Gastrocnemius medialis (tissue), 4 donors: ENCODE data around the gene GALP. TPM values are rescaled to one million over a fixed set of nuclear protein-coding genes. Genes with fewer than 3 reads are reported as not detected.
"Not testable (repeated sequence)": the region's sequence is repeated elsewhere in the genome, so short reads cannot be mapped to it uniquely, and the experiment has no call there.

ENCODE experiments used
- ATAC-seq, 2 donors: fragments of 150-250 bp; one replicate each; pipeline ENCODE4 v1.9.1; 2016
- DNase-seq, 2 donors: peaks; one replicate each; pipeline ENCODE4 v3.0.0-alpha.2; 2019
- H3K27ac ChIP-seq, 4 donors: fragments of 200-600 bp; sonication (generic); 1 replicate in 1 of 4; 2 replicates in 3 of 4; pipeline ENCODE4 v1.5.1; 2016 to 2018; ENCODE audit warnings: mild to moderate bottlenecking in 2 of 4, moderate library complexity in 1 of 4
- H3K27me3 ChIP-seq, 3 donors: fragments of 200-600 bp; sonication (generic) in 2 of 3; 1 replicate in 1 of 3; 2 replicates in 2 of 3; pipeline versions ENCODE4 v1.5.1 to v1.6.0; 2016 to 2019; ENCODE audit warnings: mild to moderate bottlenecking in 1 of 3, moderate library complexity in 1 of 3
- H3K36me3 ChIP-seq, 2 donors: fragments of 200-600 bp; sonication (generic) in 1 of 2; one replicate each; pipeline ENCODE4 v1.5.1; 2017 to 2018
- H3K4me1 ChIP-seq, 2 donors: fragments of 200-600 bp; sonication (generic) in 1 of 2; one replicate each; pipeline ENCODE4 v1.5.1; 2016 to 2017; ENCODE audit warnings: mild to moderate bottlenecking in 2 of 2
- H3K4me3 ChIP-seq, 4 donors: fragments of 200-600 bp; sonication (generic) in 3 of 4; 1 replicate in 1 of 4; 2 replicates in 3 of 4; pipeline ENCODE4 v1.5.1; 2016 to 2019; ENCODE audit warnings: mild to moderate bottlenecking in 2 of 4
- H3K9me3 ChIP-seq, 3 donors: fragments of 200-600 bp; sonication (generic) in 2 of 3; 1 replicate in 1 of 3; 2 replicates in 2 of 3; pipeline ENCODE4 v1.5.1; 2016 to 2019
- CTCF ChIP-seq, 5 experiments: fragments of 450-650 bp in 3 of 5; fragments of 200-600 bp in 2 of 5; sonication (generic) in 2 of 5; IDR thresholded peaks in 4 of 5; conservative IDR thresholded peaks in 1 of 5; 1 replicate in 4 of 5; 2 replicates in 1 of 5; pipeline ENCODE4 v1.5.1; 2016 to 2019; ENCODE audit warnings: antibody characterized with exemption in 5 of 5, mild to moderate bottlenecking in 3 of 5, moderate library complexity in 3 of 5
- POLR2A ChIP-seq, 2 donors: fragments of 450-650 bp; IDR thresholded peaks; one replicate each; pipeline ENCODE4 v1.6.1; 2017; ENCODE audit warnings: antibody characterized with exemption in 2 of 2, mild to moderate bottlenecking in 2 of 2, moderate library complexity in 2 of 2
- in situ Hi-C, 4 donors: fragments of 200-750 bp; cut with MboI; loops; one replicate each; pipeline versions ENCODE4 v1.15.0 to v1.8.0; 2017; ENCODE audit warnings: low sequenced_read_pairs in 4 of 4
- intact Hi-C: fragments of 100-400 bp; cut with DNase I; formaldehyde crosslinking; loops from one replicate; pipeline ENCODE4 v1.15.1; 2023; ENCODE audit warnings: low total_unique reads
- total RNA-seq, 4 donors: library from RNA; depleted of rRNA; stranded (reverse); fragments of >200 nt; gene quantifications; one replicate each; pipeline versions ENCODE4 v1.1.0 to v1.2.3, GENCODE V29; 2016

The GALP gene
- total RNA-seq, 4 donors from 2014 or later: not detected

GRCh38 chr19:56189785-56190184 is 14.0 kb downstream of the GALP start:
- no peaks in the 10 kb centered on the region for H3K36me3 ChIP-seq
- no peak for ATAC-seq
- intact Hi-C loops: no loop called here
- no peak overlapping the region for H3K4me3 ChIP-seq
- H3K27ac ChIP-seq: no peak overlapping the region
- in situ Hi-C loops: no loop called here
- H3K9me3 ChIP-seq: no peaks in the 10 kb centered on the region
- TF ChIP-seq CTCF (IDR thresholded peaks at IDR 0.05 in 4 of 5, conservative IDR thresholded peaks at IDR 0.05 in 1 of 5) (no peak), POLR2A (IDR thresholded peaks at IDR 0.05) (no peak)
- H3K27me3 ChIP-seq: peaks cover 0 to 2% (median 0%) of the 10 kb centered on the region in 3 donors
- no peak for DNase-seq
- H3K4me1 ChIP-seq: no peaks in the 10 kb centered on the region

GRCh38 chr19:56191115-56191514 is 15.3 kb downstream of the GALP start:
- ATAC-seq (no peak), DNase-seq (no peak)
- intact Hi-C loops (no loop called here), in situ Hi-C loops (no loop called here)
- no peak for TF ChIP-seq CTCF (IDR thresholded peaks at IDR 0.05 in 4 of 5, conservative IDR thresholded peaks at IDR 0.05 in 1 of 5)
- no peak for TF ChIP-seq POLR2A (IDR thresholded peaks at IDR 0.05)
- H3K36me3 ChIP-seq: no peaks in the 10 kb centered on the region
- no peak overlapping the region for H3K4me3 ChIP-seq
- H3K9me3 ChIP-seq: no peaks in the 10 kb centered on the region
- no peaks in the 10 kb centered on the region for H3K27me3 ChIP-seq
- no peaks in the 10 kb centered on the region for H3K4me1 ChIP-seq
- H3K27ac ChIP-seq: no peak overlapping the region

GRCh38 chr19:56191711-56192110 is 15.9 kb downstream of the GALP start:
- Histone ChIP-seq H3K9me3 (no peaks in the 10 kb centered on the region), H3K36me3 (no peaks in the 10 kb centered on the region), H3K27ac (no peak overlapping the region), H3K4me1 (no peaks in the 10 kb centered on the region), H3K27me3 (no peaks in the 10 kb centered on the region), H3K4me3 (no peak overlapping the region)
- ATAC-seq (no peak), DNase-seq (no peak)
- intact Hi-C loops: no loop called here
- no peak for TF ChIP-seq CTCF (IDR thresholded peaks at IDR 0.05 in 4 of 5, conservative IDR thresholded peaks at IDR 0.05 in 1 of 5)
- no peak for TF ChIP-seq POLR2A (IDR thresholded peaks at IDR 0.05)
- in situ Hi-C loops: no loop called here

GRCh38 chr19:56193981-56194640 is 18.3 kb downstream of the GALP start:
- Histone ChIP-seq H3K27ac (no peak overlapping the region), H3K27me3 (no peaks in the 10 kb centered on the region), H3K9me3 (no peaks in the 10 kb centered on the region), H3K4me1 (no peaks in the 10 kb centered on the region), H3K36me3 (no peaks in the 10 kb centered on the region), H3K4me3 (no peak overlapping the region)
- ATAC-seq: no peak
- intact Hi-C loops (no loop called here), in situ Hi-C loops (no loop called here)
- DNase-seq: no peak
- no peak for TF ChIP-seq POLR2A (IDR thresholded peaks at IDR 0.05)
- no peak for TF ChIP-seq CTCF (IDR thresholded peaks at IDR 0.05 in 4 of 5, conservative IDR thresholded peaks at IDR 0.05 in 1 of 5)

- H3K27me3 ChIP-seq, in situ Hi-C loops, ATAC-seq, H3K4me1 ChIP-seq, H3K4me3 ChIP-seq, H3K36me3 ChIP-seq, H3K27ac ChIP-seq, intact Hi-C loops, H3K9me3 ChIP-seq, DNase-seq: not testable (repeated sequence)
These were observed 21.8 kb downstream of the GALP start, which contains the start of gene ZSCAN5B for GRCh38 chr19:56197646-56198045. ZSCAN5B (minus strand) TSS chr19:56197783; CDS start chr19:56193052, 4,731 bp downstream.
